CD4-positive, alpha-beta T cell treated with Interleukin-15 for 4 hours (primary cell): ENCODE measurements around the gene RAN.
"Not testable (repeated sequence)": the region's sequence is repeated elsewhere in the genome, so short reads cannot be mapped to it uniquely, and the experiment has no call there.

ENCODE experiments used
- DNase-seq: peaks from one replicate; pipeline ENCODE4 v3.0.0-alpha.2; 2020; ENCODE audit warnings: low spot score

The RAN gene

DNA sequence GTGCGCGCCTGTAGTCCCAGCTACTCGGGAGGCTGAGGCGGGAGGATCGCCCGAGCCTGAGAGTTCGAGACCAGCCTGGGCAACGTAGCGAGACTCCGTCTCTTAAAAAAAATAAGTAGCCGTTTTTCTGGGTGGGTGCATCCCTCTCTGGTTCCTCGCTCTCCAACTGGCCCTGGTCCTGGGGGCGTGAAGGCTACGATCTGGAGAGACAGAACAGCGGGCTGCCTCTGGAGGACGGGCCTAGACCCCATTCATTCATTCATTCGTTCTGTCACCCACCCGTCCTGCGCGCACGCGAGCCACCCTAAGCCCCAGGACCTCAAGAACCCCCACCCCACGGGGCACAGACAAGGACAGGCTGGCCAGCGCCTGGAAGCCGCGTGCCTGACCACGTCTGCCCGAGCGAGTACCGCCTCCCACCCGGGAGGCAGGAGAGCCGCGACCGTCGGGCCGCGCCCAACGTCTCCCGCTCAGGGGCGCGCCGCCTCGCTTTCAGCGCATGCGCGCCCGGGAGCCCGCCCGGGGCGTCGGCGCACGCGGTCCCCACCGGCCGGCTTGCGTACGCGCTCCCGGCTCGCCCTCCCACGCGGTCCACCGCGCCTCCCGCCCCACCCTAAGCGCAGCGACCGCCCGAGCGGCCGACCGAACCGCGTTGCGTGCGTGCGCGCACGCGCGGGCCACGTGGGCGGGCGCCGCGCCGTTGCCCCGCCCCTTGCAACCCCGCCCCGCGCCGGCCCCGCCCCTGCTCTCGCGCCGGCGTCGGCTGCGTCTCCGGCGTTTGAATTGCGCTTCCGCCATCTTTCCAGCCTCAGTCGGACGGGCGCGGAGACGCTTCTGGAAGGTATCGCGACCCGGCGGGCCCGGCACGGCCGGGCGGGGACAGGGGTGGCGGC, at the start of gene RAN:
Gene RAN, plus strand, starts transcription at position 781 of the 893 bp plus-strand sequence. CDS start 528 bp downstream, outside the sequence.
- peak; percentile 93 for DNase-seq

DNA sequence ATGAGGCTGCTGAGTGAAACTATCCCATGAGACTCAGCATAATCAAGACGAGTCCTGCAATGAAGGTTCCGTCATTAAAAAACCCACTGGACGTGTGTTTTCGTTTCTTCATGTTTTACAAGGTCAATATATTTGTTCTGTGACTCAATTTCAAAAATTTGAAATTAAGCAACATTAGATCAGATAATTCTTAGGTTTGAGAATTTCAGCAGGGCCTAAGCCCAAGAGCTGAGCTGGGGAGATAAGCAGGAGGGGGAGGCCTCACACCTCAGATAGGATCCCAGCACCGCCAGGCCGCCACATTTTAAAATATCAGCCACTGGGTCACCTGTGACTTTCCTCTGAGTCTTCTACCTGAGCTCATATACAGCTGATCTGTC, 46.1 kb upstream of the RAN start:
- no peak for DNase-seq

DNA sequence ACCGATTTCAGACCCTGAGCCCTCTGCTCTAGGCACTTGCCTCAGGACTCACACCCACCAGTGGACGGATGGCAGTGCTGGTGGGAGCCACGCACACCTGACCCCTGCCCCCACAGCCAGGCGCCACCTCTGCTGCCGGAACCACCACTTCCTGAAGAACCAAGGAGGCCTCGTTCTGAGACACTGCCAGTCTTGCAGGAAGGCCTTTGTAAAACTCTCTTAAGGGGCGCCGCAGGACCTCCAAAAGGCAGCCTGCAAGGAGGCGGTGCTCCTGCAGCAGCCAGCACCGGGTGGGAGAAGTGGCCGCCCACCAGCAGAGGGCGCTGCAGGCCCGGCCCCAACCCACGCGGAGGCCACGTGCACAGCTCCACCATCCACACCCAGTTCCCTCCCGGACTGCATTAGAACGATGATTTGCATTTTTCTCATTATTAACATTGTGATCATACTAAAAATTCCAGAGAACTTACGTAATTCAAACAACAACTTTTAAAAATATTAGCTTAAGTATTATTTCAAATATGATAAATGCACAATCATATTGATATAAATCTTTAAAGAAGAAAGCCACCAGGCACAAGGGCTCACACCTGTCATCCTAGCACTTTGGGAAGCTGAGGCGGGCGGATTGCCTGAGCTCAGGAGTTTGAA, 45.6 kb upstream of the RAN start:
- peak; percentile 60 for DNase-seq

DNA sequence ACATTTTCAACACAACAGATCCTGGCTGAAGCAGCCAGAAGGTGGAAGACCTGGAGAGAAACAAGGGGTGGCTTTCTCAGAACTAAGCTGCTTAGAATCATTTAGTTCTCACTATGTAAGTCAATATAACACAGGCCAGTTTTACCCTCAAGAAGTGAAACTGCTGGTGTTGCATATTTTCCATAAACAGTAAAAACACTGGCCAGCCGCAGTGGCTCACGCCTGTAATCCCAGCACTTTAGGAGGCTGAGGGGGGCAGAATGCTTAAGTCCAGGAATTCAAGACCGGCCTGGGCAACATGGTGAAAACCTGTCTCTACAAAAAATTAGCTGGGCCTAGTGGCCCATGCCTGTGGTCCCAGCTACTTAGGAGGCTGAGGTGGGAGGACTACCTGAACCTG, 44.4 kb upstream of the RAN start:
- no peak for DNase-seq

DNA sequence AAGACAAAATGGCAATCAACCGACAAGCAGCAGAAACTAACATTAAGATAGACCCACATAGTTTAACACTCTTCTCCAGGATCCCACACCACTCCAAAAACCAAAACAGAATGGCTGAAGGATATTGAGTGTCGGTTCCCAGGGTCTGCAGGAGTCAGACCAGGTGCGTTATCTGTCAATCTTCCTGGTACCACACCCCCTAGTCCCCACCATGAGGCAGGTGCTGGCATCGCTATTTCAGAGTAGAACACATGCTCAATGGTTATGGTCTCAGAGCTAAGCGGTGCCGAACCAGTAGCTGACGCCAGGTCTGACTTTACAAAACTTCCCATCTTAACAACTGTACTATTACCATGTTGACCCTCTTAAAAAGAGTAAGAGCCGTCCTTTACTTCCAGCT, 43.0 kb upstream of the RAN start:
- no peak for DNase-seq

DNA sequence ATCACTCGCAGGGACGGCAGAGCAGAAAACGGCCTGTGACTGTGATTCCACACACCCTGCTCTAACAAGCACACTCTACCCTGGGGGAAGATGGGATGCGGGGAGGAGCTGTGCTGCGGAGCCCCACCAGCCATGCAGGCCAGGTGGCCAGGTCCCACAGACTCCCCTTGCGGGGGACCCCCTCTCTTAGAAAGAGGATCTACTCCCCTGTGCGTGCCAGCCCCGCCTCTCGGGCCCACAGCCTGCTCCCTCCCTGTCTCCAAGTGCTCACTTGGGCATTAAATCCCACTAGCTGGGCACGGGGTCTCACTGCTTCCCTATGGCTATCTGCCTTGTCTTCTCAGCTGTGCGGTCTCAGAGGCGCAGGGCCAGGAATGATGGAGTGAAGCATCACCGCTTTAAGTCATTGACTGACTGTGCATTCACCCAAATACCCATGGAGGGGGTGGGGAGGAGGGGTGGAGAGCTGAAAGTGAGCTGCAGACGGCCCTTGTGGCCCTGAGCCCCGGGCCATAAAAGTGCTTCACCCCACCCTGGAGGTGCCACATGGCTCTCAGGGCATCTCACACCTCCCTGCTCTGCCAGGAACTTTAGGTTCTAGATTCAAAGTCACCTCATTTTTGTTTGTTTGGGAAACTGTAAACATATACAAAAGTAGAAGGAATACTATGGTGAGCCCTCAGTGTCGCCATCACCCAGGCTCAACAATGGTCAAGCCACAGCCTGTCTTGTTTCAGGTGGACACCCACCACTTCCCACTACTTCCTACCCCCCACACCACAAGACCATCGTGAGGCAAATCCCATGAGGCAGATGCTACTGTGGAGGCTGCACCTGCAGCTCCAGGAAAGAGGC, 42.2 kb upstream of the RAN start:
- DNase-seq: no peak

DNA sequence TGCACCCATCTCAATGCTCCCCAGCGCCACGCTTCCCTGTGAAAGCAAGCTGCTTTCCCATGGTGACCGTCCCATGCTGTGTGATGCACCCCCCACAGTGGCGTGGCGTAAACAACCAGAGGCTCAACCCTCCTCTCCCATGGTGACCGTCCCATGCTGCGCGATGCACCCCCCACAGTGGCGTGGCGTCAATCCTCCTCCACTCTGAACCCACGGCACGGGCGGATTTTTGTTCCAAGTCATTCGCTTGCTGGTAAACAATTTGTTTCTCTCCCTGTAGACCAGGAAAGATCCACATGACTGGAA, 41.7 kb upstream of the RAN start:
- no peak for DNase-seq

DNA sequence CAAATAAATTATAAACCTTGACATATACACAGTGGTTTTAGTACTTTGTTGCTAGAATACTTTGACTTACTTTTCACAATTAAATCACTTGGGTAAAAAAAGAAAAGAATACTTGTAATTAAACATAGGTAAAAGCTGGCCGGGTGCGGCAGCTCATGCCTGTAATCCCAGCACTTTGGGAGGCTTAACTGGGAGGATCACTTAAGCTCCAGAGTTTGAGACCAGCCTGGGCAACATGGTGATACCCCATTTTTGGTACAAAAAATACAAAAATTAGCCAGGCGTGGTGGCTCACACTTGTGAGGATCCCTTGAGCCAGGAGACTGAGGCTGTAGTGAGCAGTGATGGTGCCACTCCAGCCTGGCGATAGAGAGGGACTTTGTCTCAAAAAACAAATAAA, 40.6 kb upstream of the RAN start:
- no peak for DNase-seq

DNA sequence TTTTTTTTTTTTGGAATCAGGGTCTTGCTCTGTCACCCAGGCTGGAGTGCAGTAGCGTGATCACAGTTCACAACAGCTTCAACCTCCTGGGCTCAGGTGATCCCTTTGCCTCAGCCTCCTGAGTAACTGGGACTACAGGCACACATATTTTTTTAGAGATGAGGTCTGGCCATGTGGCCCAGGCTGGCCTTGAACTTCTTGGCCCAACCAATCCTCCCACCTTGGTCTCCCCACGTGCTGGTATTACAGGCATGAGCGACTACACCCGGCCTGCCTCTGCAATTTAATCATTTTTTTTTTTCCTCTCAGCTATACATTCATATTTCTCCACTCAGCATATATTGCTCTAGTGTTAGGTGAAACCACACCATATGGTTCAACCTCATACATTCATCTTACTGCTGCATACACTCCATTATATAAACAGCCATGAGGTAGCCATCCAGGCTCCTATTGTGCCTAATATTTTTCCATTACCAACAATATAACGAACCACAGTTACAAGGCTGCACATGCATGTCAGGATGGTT, 39.9 kb upstream of the RAN start:
- DNase-seq: no peak

DNA sequence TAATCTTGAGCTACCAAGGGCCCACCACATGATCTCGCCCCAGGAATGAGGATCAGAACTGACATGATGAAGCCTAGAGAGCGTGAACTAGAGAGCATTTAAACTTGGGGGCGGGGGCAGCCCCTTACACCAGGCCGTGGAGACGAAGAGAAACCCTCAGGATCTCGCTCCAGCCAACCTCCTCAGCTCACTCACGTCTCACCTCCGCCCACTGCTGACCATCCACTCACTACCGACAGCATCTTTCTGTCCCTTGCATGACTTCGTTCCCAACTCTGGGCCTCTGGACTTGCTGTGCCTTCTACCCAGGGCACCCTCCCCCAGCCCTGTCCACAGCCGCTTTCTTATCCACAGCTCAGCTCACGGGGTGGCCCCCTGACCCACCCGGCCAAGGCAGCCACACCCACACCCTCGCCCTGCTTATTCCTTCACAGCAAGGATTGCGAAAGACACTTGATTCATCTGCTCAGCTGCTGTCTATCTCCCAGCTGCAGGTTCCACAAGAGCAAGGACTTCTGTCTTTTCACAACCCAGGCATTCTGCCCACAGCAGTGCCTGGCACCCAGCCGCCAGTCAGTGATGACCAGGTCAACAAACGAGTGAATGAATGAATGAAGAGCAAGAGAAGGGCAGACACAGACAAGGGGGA, 39.2 kb upstream of the RAN start:
- no peak for DNase-seq

DNA sequence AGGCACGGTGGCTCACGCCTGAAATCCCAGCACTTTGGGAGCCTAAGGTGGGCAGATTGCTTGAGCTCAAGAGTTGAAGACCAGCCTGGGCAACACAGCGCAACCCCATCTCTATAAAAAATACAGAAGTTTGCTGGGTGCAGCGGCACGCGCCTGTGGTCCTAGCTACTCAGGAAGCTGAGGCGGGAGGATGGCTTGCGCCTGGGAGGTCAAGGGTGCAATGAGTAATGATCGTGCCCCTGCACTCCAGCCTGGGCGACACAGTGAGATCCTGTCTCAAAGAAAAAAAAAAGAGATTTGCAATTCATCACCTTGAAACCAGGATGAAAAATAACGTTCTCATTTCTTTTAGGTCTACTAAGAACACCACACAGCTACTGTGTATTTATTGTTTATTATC, 36.9 kb upstream of the RAN start:
- DNase-seq: no peak

DNA sequence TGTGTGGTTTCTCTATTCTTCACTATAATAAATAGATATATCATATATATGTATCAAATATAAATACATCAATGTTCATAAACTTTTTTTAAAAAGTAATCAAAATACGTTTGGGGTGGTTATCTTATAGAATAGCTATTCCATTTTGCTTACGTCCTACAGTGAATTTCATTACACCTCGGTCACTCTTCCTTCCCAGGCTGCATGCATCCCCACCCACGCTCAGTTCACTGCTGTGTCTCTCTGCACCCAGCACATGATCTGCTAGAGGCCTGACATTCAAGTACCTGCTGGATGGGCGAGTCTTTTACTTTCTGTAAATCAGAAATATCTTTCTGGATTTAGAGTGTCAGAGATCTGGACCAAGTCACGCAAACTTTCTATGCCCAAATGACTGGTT, 36.4 kb upstream of the RAN start:
- no peak for DNase-seq

DNA sequence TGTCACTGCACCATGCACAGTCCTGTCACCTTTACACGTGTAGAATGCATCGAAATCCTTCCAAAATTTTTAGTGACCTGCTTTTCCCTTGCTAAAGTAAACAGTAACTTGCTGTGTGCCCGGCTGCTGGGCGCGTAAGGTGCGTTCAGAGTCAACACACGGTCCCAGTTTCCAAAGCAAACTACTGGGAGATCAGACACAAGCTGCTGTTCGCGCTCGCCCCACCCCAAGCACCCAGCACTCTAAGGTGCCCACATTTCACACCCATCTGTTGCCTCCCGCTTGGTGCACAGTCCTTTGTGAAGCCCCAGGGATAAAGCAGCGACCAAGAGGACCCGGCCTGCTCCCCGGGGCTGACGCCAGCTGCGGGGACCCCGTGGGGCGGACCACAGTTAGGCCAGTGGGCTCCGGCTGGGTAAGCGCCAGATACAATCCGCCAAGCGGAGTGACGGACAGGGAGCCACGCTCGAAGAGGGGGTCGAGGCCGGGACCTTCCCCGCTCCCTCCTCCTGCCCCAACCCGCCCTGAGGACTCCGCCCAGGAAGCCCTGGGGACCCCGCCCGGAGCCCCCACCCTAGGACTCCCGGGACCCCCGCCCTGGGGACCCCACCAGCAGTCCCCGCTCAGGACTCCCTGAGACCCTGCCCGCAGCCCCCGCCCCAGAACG, 33.4 kb upstream of the RAN start:
- peak; percentile 12 for DNase-seq

DNA sequence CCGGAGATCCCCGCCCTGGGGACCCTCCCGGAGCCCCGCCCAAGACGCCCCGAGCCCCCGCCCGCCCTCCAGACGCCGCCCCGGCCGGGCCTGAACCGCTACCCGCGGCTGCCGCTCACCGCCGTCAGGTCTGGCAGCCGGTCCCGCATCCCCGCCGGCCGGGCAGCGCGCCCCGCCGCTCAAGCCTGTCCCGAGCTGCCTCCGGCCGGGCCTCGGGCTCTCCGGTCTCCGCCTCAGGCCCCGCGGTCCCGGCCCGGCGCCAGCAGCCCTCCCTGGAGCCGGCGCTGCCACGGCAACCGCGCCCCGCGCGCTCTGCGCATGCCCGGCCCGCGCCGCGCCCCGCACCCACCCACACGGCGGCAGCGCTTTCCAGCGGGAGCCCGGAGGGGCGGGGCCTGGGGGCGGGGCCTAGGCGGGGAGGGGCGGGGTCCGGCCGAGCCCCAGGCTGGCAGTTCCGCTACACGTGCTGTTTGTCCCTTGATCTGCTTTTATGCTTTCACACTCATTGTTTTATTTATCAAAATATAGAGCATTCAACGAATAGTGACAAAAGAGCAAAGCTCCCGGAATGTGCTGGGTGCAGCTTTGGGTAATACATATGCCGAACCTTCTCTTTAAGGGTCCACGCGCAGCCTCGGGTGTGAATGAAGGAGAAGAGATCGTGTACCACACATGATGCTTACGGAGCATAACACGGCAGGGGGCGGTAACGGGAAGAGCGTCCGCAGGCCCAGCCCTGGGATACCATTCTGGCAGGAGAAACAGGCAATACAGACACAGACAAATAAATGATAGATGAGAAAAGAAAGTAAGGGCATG, 32.7 kb upstream of the RAN start, which contains the start of gene STX2:
Gene STX2, minus strand, starts transcription at position 300 of the 819 bp plus-strand sequence. Its CDS starts 151 bp downstream, at position 149.
- DNase-seq: peak; percentile 90

DNA sequence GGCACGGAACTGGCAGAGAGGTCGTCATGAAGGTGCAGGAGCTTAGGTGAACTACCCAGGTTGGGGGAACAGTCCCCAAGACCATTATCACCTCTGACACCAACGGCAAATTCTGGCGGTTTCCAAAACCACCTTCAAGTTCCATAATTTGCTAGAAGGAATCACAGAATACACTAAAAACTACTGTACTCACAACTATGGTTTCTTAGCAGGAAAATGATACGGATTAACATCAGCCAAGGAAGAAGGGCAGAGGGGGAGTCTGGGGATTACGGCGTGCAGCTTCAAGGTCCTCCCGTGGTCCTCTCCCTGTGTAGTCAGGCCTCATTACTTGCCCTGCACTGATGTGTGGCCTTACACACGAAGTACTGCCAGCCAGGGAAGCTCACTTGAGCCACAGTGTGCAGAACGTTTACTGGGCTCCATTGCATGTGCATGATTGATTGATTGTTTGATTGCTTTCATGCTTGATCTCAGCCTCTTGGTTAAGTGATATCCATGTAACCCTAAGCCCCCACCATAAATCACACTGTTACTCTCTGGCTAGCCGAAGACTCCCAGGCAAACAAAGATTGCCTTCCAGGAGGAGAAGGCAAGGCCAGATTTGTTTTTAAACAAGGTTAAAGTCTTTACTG, 32.0 kb upstream of the RAN start:
- no peak for DNase-seq

DNA sequence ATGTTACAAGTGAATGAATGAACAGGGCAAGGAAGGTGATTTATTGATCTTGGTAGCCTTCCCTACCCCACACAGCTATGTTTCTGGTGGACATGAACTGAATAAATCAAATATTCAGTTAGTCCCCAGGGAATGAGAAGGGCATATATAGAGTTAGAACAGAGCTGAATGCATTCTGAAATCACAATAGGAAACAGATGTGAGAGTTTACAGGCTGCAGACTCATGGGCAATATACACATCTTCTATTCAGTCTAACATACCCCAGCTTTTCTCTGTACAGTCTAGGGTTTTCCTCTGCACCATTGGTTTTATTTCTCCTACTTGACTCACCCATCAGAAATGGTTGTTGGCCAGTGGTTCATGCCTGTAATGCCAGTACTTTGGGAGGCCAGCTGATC, 25.5 kb upstream of the RAN start:
- no peak for DNase-seq

DNA sequence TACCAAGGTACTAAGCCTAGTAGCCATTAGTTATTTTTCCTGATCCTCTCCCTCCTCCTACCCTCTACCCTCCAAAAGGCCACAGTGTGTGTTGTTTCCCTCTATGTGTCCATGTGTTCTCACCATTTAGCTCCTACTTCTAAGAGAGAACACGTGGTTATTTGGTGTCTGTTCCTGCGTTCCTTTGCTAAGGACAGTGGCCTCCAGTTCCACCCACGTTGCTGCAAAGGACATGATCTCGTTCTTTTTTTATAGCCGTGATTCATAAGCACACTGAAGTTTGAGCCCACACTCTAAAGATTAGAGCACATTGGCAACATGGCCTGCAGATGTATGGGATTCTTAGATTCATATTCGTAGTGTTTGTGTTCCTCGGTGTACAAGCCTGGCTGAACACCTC, 24.8 kb upstream of the RAN start:
- no peak for DNase-seq

DNA sequence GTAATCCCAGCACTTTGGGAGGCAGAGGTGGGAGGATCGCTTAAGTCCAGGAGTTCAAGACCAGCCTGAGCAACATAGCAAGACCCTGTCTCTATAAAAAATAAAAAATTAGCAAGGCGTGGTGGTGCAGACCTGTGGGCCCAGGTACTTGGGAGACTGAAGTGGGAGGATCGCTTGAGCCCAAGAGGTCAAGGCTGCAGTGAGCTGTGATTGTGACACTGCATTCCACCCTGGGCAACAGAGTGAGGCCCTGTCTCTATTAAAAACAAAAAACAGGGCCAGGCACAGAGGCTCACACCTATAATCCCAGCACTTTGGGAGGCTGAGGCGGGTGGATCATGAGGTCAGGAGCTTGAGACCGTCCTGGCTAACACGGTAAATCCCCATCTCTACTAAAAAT, 23.8 kb upstream of the RAN start:
- DNase-seq: not testable (repeated sequence)

DNA sequence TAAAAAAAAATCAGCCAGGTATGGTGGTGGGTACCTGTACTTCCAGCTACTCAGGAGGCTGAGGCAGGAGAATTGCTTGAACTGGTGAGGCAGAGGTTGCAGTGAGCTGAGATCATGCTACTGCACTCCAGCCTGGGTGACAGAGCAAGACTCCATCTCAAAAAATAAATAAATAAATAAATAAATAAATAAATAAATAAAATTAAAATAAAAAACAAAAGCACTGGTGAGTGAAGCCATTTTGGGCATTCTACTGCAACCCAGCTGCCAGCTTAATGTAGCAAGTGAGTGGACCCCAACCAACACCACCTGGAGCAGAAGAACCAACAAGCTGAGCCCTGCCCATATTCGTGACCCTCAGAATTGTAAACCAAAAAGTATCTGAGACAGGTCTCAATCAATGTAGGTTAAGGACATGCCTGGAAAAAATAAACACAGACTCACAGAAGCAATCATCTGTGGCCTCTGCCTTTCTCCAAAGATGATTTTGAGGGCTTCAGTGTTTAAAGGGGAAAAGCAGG, 23.0 kb upstream of the RAN start:
- not testable (repeated sequence) for DNase-seq
